Skeletal muscle satellite cell (primary cell): ENCODE results near the gene ATP2A3.

ENCODE experiments used
- H3K27me3 ChIP-seq: 2 replicates; pipeline ENCODE4 v1.7.0; 2013; ENCODE audit warnings: low read length; ENCODE audit not compliant: control insufficient read depth, insufficient read depth
- H3K36me3 ChIP-seq: 2 replicates; pipeline ENCODE4 v1.7.0; 2013; ENCODE audit warnings: mild to moderate bottlenecking, control low read depth, low read length; ENCODE audit not compliant: insufficient read depth
- H3K4me1 ChIP-seq: 2 replicates; pipeline ENCODE4 v1.7.0; 2013; ENCODE audit warnings: low read length; ENCODE audit not compliant: control insufficient read depth, insufficient read depth
- H3K4me2 ChIP-seq: 2 replicates; pipeline ENCODE4 v1.7.0; 2013; ENCODE audit warnings: mild to moderate bottlenecking, low read length
- H3K4me3 ChIP-seq: 2 replicates; pipeline ENCODE4 v1.7.0; 2013; ENCODE audit warnings: low read length
- H3K9ac ChIP-seq: 2 replicates; pipeline ENCODE4 v1.7.0; 2013; ENCODE audit warnings: mild to moderate bottlenecking, low read depth, low read length, moderate library complexity
- H3K9me3 ChIP-seq: replicated peaks from 2 replicates; pipeline ENCODE4 v1.7.0; 2013; ENCODE audit warnings: mild to moderate bottlenecking, control low read depth, low read length

The ATP2A3 gene

GRCh38 chr17:3921006-3921405 lies 43.2 kb downstream of the ATP2A3 start:
- H3K4me3 ChIP-seq: no peak overlapping the region
- no peaks in the 10 kb centered on the region for H3K4me1 ChIP-seq
- H3K9ac ChIP-seq: no peak overlapping the region
- H3K9me3 ChIP-seq: no peaks in the 10 kb centered on the region
- H3K36me3 ChIP-seq: no peaks in the 10 kb centered on the region
- peaks cover 13% of the 10 kb centered on the region for H3K27me3 ChIP-seq
- H3K4me2 ChIP-seq: no peak overlapping the region

- Histone ChIP-seq H3K9me3 (no peaks in the 10 kb centered on the region), H3K4me2 (no peak overlapping the region), H3K4me3 (no peak overlapping the region), H3K36me3 (no peaks in the 10 kb centered on the region), H3K4me1 (no peaks in the 10 kb centered on the region), H3K9ac (no peak overlapping the region), H3K27me3 (no peaks in the 10 kb centered on the region)
These were observed 45.1 kb downstream of the ATP2A3 start for GRCh38 chr17:3919123-3919624.

- H3K9me3 ChIP-seq: no peaks in the 10 kb centered on the region
- no peaks in the 10 kb centered on the region for H3K36me3 ChIP-seq
- no peaks in the 10 kb centered on the region for H3K27me3 ChIP-seq
- no peak overlapping the region for H3K9ac ChIP-seq
- no peak overlapping the region for H3K4me3 ChIP-seq
- H3K4me2 ChIP-seq: no peak overlapping the region
- no peaks in the 10 kb centered on the region for H3K4me1 ChIP-seq
These were observed 45.7 kb downstream of the ATP2A3 start for GRCh38 chr17:3918372-3919122.

- H3K4me2 ChIP-seq: no peak overlapping the region
- H3K4me3 ChIP-seq: no peak overlapping the region
These were observed 46.8 kb downstream of the ATP2A3 start for GRCh38 chr17:3917391-3917931.

GRCh38 chr17:3916825-3917224 lies 47.4 kb downstream of the ATP2A3 start:
- Histone ChIP-seq H3K36me3 (no peaks in the 10 kb centered on the region), H3K4me3 (no peak overlapping the region), H3K27me3 (peaks cover 4% of the 10 kb centered on the region), H3K4me1 (no peaks in the 10 kb centered on the region), H3K9me3 (no peaks in the 10 kb centered on the region), H3K9ac (no peak overlapping the region), H3K4me2 (no peak overlapping the region)

More at GRCh38 chr17:3917391-3917931, 46.8 kb downstream of the ATP2A3 start:
- no peaks in the 10 kb centered on the region for H3K9me3 ChIP-seq
- no peaks in the 10 kb centered on the region for H3K36me3 ChIP-seq
- H3K27me3 ChIP-seq: peaks cover 4% of the 10 kb centered on the region
- no peaks in the 10 kb centered on the region for H3K4me1 ChIP-seq
- no peak overlapping the region for H3K9ac ChIP-seq

GRCh38 chr17:3915995-3916696 lies 48.1 kb downstream of the ATP2A3 start, which contains the start of gene P2RX1:
TSS of gene P2RX1 (minus strand) at chr17:3916465. CDS start at chr17:3916225, 240 bp downstream.
- H3K4me3 ChIP-seq: no peak within 1 kb of the TSS
- no peak within 1 kb of the TSS for H3K4me2 ChIP-seq
- no peak within 1 kb of the TSS for H3K9ac ChIP-seq
- no peaks in the 10 kb centered on the region for H3K4me1 ChIP-seq
- H3K9me3 ChIP-seq: no peaks in the 10 kb centered on the region
- H3K27me3 ChIP-seq: peaks cover 4% of the 10 kb centered on the region
- no peaks in the 10 kb centered on the region for H3K36me3 ChIP-seq

GRCh38 chr17:3915581-3915994 lies 48.6 kb downstream of the ATP2A3 start:
- H3K4me3 ChIP-seq: no peak overlapping the region

GRCh38 chr17:3914312-3914670 lies 49.9 kb downstream of the ATP2A3 start:
- Histone ChIP-seq H3K9ac (no peak overlapping the region), H3K4me3 (no peak overlapping the region)

More at GRCh38 chr17:3915581-3915994, 48.6 kb downstream of the ATP2A3 start:
- Histone ChIP-seq H3K36me3 (no peaks in the 10 kb centered on the region), H3K4me1 (no peaks in the 10 kb centered on the region), H3K9me3 (no peaks in the 10 kb centered on the region), H3K4me2 (no peak overlapping the region), H3K9ac (no peak overlapping the region), H3K27me3 (peaks cover 4% of the 10 kb centered on the region)

GRCh38 chr17:3913531-3914311 lies 50.5 kb downstream of the ATP2A3 start:
- H3K36me3 ChIP-seq: no peaks in the 10 kb centered on the region
- no peak overlapping the region for H3K4me2 ChIP-seq
- peaks cover 4% of the 10 kb centered on the region for H3K27me3 ChIP-seq
- no peaks in the 10 kb centered on the region for H3K9me3 ChIP-seq
- H3K4me1 ChIP-seq: no peaks in the 10 kb centered on the region
- no peak overlapping the region for H3K9ac ChIP-seq
- no peak overlapping the region for H3K4me3 ChIP-seq

More at GRCh38 chr17:3914312-3914670, 49.9 kb downstream of the ATP2A3 start:
- Histone ChIP-seq H3K27me3 (peaks cover 4% of the 10 kb centered on the region), H3K4me1 (no peaks in the 10 kb centered on the region), H3K9me3 (no peaks in the 10 kb centered on the region), H3K36me3 (no peaks in the 10 kb centered on the region), H3K4me2 (no peak overlapping the region)

- H3K4me2 ChIP-seq: no peak overlapping the region
- no peaks in the 10 kb centered on the region for H3K36me3 ChIP-seq
- peaks cover 4% of the 10 kb centered on the region for H3K27me3 ChIP-seq
- H3K4me3 ChIP-seq: no peak overlapping the region
- H3K4me1 ChIP-seq: no peaks in the 10 kb centered on the region
- no peak overlapping the region for H3K9ac ChIP-seq
- no peaks in the 10 kb centered on the region for H3K9me3 ChIP-seq
These were observed 51.4 kb downstream of the ATP2A3 start for GRCh38 chr17:3912827-3913226.
